Nucleus accumbens (tissue), 56 donors: ENCODE data around the gene TMEM161A.
"Not testable (repeated sequence)": the region's sequence is repeated elsewhere in the genome, so short reads cannot be mapped to it uniquely, and the experiment has no call there.

Source experiments
- DNase-seq, 56 donors: peaks; one replicate each; lab custom pipeline; 2025; lab: John Stamatoyannopoulos, UW

TMEM161A gene

DNA sequence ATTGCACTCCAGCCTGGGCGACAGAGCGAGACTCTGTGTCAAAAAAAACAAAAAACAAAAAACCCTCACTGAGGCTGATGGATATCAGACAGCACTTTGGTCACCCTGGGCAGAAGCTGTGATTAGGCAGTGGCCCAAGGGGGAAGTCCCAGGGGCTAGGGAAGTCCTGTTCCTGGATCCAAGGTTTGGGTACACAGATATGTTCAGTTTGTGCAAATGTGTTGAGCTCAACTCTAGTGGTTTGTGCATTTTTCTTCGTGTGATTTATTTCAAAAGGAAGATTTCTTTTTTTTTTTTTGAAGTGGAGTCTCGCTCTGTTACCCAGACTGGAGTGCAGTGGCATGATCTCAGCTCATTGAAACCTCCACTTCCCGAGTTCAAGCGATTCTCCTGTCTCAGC, 19.5 kb upstream of the TMEM161A start:
- DNase-seq: no peak

DNA sequence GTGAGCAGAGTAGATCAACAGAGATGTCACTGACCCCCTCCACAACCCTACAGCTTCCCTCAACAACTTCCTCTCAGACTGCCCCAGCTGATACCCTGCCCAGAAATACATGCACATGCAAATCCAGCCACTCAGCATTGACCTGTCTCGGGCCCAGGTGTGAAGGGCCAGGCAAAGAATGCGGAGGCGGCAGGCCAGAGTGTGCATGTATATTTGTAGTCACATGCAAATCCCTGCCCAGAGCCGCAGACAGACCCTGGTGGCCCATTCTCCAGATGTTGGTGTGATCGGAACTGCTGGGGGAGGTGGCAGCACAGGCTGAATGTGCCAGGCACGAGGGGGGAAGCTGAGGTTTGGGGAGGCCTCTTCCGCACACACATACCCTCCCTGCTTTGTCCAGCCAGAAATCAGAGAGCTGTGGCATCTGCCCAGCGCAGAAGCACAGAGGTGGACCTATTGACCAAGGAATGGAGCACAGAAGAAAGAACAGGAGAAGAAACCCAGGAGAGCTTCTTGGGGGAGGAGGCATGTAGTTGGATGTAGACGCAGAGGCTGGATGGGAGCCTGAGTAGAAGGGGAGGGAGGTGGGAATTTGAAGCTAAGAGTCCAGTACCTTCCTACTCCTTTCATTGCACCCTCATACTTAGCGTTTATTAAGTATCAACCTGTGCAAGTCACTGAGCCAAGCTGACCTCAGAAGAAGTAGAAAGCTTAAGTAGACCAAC, 17.4 kb upstream of the TMEM161A start:
- DNase-seq: no peak

DNA sequence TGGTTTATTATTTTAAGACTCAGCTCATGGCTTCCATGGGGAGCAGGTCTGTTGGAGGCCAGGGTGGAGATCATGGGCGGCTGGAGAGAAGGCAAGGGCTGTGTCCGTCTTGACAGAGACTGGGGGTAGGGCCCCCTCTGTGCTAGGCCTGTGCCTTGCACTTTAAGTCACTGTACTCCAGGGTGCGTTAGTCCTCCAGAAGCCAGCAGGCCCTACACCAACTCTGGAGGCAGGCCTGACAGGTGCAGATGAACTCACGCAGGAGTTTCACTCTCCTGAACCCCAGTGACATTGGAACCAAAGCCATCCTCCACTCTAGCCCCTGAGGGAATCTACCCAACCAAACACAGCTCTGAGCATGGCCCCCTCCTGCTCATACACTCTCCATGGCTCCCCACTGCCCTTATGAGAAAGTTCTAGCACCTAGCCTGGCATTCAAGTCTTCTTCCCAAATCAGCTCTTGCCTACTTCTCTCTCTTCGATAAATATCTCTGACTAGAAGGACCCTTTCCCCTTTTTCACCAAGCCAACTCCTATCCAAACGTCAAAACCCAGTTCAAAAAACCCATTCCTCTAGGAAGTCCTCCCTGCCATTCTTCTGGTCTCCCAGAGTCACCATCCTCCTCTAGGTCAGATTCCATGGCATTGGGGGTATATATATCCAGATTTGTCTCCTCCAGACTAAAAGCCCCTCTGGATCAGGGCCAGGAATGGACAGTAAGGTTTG, 16.7 kb upstream of the TMEM161A start:
- no peak for DNase-seq

DNA sequence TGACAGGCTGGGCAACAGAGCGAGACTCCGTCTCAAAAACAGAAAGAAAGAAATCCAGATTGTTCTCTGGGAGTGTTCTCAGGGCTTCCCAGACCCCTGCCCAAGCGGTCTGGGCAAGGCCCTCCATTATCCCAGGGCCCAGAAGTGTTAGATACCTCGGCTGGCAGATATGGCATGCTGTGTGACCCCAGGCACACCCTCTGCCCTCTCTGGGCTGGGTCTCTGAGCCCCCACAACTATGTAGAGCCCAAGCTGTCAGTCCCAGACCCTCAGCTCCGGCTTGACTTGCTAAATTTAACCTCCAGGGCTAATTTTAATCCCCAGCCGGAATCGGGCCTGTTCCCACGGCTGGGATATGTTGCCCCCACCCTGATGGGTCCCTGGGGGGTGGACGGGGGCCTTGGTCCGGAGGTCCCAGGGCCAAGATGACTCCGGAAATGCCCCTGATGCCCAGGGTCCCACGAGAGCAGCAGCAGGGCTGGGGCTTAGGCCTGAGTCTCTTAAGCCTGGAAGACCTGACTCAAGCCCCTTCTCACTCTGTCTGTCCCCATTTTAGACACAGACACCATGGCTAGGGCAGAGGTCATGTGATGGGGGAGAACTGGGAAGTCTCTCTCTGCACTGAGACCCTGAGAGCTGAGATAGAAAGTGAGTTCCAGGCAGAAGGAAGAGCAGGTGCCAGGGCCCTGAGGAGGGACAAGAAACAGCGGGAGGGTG, 14.5 kb upstream of the TMEM161A start:
- no peak for DNase-seq

DNA sequence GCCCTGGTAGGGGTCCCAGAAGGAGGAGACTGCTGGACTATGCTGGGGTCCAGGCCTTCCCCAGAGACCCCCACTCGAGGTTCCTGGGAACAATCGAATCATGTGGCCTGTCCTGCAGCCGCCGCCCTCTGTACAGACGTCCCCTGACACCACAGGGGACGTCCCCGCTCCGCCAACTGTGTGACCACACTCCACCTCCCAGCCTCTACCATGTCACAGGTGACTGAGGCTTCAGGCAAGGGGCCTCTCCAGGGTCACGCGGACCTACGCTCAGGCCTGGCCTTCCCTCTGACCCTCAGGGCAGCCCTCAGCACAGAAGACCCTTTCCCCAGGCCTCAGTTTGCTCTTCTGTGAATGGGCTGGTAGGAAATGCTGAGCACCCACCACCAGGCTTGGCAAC, 13.1 kb upstream of the TMEM161A start:
- DNase-seq: no peak

DNA sequence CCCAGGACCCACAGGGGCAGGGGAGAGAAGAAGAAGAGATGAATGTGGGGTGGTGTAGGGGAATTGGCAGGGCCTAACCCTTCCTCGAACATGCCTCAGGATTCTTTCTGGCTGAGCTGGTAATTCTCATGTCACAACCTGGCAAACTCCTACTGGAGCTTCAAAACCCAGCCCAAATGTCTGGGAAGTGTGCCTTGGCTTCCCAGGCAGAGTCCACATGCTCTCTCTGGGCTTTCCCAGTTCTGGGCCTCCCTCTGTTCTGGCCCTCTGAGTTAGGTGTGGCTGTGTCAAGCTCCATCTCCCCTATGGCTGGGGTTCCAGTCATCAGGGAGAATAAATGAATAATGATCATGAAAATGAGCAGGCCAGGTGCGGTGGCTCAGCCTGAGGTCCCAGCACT, 11.2 kb upstream of the TMEM161A start:
- DNase-seq: no peak

DNA sequence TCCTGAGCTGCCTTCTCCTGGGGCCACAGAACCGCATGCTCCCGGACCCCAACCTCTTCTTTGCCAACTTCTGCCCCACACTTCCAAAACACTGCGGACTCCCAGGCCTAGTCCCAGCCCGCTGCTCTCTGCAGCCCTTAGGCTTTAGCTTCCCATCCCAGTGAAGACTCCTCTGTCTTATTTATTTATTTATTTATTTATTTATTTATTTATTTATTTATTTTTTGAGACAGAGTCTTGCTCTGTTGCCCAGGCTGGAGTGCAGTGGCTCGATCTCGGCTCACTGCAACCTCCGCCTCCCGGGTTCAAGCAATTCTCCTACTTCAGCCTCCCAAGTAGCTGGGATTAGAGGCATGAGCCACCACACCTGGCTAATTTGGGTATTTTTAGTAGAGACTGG, 10.2 kb upstream of the TMEM161A start:
- not testable (repeated sequence) for DNase-seq

DNA sequence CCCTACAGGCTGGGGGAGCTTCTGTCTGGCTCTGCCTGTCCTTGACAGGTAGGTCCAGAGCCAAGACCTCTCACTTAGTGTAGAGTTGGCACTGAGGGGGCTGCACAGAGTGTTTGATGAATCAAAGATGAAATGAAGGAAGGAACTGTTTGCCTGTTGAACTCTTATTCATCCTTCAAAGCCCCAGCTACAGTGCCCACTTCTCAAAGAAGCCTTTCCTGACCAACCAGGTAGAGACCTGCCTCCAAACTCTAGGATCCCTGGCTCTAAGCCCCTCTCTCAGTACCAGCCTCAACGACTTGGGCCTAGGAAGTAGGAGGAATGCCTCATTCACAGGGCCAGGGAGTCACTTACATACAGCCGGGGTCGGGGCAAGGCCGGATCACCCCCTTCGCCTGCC, 9.1 kb upstream of the TMEM161A start:
- no peak for DNase-seq

DNA sequence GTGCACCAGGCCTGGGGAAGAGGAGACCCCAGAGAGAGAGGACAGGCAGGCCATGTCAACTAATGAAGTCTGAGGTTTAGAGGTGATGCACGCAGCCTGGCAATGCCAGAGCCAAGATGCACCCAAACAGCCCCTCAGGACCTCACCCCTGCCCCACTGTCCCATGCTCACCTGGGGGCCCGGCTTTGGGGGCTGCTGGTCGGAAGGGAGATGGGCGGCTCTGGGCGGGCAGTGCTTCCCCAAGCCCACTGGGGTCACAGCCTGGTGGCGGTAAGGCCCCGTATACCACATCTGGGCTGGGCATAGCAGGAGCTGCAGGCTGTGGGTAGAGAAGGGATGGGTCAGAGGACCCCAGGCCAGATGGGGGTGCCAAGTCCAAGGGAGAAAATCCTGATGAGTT, 8.6 kb upstream of the TMEM161A start:
- no peak for DNase-seq

DNA sequence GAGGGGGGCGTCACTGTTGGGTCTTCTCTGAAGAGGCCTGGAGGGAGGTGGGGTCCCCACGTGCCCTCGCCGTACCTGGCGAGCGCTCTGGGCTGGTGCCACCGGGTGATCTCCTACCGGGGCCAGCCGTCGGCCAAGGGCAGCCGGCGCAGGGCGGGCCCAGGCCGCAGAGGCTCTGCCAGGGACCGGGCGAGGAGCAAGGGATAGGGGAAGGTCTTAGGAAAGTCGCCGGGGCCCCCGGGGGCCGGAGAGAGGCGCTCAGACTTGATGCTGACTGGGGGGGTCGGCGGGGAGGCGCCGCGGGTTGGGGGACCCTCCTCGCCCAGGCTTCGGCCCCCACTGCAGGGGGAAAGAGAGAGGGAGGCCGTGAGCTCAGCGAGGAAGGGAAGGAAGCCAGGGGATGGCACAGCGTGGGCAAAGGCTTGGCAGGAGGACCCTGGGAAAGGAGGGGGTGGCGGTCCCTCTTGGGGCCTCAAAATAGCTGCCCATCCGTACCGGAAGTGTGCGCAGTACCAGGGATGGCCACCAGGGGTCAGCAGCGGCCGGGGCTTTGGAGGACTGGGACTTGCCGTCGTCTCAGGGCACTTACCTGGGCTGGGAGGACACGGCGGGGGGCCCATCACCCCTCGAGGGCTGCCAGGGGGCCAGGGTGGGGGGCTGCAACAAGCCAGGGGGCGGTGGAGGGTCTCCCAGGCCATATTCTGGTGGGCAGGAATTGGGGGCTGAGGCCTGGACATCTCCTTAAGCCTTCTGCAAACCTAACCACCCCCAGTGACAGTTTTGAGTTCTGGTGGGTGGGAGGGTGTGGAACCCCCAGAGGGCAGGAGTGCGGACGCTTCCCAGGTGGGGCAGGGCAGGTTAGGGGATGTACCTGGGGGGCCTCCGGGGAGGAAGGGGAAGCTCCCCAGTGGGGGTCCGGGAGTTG, 7.7 kb upstream of the TMEM161A start:
- DNase-seq: peak in 44 of 56 donors; percentile 6 to 84 (median 39)

DNA sequence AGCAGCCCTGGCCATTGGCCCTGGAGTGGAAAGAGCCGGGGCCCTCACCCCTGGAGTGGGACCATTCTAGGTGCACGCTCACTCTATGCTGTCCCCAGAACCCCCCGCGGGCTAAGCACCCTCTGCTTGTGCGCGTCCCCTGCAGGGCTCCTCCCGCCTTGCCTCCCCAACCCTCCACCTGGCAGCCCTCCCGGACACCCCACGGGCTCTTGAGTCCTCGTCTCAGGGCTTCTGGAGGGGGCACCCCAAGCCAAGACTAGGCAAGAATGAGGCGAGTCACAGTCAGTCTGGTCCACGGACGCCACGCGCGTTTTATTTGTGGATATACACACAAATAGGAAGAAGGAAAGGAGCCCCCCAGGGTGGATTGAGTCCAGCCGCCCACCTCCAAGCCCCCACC, 7.0 kb upstream of the TMEM161A start:
- DNase-seq: no peak

DNA sequence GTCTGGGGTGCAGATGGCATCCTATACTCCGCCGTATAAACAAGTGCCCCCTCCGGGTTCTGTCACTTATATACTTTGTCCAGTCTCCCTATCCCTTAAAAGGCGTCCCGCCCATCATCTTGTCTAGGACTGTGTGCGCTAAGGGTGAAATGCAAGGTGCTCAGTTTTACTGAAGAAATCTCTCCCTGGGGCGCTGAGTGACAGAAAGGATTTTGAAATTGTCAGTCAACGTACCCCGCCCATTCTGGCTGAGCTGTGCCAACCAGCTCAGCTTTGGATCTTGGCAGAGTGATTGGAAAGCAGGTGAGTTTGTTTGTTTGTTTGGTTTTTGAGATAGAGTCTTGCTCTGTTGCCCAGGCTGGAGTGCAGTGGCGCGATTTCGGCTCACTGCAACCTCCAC, 4.1 kb upstream of the TMEM161A start:
- no peak for DNase-seq

DNA sequence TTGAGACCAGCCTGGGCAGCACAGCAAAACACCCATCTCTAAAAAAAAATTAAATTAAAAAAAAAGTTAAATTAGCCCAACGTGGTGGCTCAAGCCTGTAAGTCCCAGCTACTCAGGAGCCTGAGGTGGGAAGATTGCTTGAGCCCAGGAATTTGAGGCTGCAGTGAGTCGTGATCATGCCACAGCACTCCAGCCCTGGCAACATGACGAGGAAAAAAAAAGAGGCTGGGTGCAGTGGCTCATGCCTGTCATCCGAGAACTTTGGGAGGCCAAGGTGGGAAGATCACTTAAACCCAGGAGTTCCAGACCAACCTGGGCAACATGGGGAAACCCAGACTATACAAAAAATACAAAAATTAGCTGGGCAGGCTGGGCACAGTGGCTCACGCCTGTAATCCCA, 2.2 kb upstream of the TMEM161A start:
- no peak for DNase-seq

DNA sequence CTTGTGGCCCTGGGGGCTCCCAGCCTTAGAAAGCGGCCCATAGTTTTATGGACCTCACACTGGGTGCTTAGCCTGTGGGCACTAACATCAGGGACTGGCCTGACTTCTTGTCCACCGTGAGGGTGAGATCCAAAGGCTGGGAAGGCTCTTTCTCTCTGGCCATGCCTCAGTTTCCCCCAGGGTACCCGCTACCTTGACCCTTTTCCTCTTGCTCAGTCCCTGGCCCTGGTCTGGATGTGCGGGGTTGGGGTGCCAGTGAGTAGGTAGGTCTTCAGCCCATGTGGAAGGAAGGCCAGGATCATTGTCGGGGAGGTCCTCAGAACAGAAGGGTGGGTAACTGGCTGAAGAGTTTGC, 1.6 kb upstream of the TMEM161A start:
- peak in 1 of 56 donors; percentile 2 for DNase-seq

DNA sequence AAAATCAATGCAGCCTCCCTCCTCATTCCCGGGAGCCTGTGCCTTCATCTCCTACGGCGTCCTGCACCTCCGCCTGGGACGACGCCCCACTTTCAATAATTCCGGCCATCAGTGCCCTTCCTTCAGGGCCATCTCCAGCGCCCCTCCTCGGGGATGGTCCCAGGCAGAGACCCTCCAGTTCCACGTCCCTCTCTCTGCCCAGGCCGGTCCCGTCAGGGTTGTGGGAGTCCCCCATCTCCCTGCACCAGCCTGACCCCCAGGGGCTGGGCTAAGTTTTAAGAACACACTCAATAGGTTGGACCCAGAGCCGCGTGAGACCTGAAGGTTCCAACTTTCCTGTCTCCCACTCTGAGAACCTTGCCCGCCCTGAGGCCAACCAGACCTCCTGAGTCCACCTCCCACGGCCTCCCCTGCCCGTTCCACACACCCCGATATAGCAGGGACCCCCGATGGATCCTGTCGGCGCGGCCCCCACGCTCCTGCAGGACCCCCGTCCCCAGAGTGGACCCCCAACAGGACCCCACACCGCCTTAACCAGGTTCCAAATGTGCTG, 646 bp downstream of the TMEM161A start:
- DNase-seq: peak in 3 of 56 donors; percentile 23 to 41 (median 28)

DNA sequence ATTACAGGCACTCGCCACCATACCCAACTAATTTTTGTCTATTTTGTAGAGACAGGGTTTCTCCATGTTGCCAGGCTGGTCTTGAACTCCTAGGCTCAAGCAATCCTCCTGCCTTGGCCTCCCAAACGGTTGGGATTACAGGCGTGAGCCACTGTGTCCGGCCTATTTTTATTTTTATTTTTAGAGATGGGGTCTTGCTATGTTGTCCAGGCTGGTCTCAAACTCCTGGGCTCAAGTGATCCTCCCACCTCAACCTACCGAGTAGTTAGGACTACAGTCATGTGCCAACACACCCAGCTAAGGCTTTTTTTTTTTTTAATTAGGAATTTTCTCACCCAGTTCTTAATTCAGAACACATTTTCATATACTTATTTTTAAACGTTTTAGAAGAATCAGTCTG, 2.6 kb downstream of the TMEM161A start:
- DNase-seq: not testable (repeated sequence)

DNA sequence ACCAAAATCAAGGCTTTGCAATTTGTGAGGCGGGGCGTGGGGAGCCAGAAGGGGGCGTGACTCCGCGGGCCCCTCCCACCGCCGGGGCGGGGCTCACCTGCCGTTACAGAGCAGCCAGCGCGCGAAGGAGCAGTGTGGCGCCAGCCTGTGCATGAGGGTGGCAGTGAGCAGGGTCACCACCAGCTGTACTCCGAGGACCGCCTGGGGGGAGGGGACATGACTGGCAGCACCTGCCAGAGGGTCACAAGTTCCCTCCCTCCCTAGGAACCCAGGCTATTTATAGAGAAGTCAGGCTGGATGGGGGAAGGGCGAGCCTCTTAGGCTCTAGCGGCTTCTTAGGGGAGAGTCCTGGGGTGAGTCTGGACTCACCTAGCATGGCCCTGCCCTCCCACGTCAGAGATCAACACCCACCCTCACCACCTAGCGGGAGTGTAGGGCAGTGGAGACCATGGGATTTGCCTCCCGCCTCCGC, 3.6 kb downstream of the TMEM161A start:
- peak in 1 of 56 donors; percentile 30 for DNase-seq

DNA sequence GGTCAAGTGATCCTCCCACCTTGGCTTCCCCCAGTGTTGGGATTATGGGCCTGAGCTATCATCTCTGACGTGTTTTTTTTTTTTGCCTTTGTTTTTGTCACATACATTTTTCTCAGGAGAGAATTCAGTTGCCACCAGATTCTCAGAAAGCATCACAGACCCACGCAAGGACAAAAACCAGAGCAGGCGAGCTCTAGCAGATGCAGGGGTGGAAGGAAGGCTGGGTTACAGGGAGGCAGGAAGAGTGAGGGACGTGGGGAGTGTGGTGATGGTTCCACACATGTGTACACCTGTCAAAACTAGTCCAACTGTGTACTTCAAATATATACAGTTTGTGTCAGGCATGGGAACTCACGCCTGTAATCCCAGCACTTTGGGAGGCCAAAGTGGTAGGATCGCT, 4.3 kb downstream of the TMEM161A start:
- peak in 5 of 56 donors; percentile 1 to 16 (median 9) for DNase-seq

DNA sequence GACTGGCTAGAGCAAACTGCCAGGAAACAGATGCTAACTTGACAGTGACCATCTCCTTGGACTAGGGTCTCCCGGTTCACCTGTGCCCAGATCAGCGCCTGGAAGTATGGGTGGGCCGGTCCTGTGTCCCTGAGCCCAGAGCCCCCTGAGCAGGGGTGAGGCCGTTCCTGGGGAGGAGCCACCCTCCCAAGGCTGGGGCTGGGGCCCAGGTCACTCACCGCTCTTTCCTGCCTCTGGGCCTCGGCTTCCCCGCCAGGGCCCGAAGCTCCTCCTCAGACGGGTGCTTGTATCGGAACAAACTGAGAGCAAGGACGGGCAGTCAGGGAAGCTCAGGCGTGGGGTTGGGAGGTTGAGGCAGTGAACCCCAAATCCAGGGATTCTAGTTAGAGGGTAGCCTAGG, 5.4 kb downstream of the TMEM161A start:
- no peak for DNase-seq

DNA sequence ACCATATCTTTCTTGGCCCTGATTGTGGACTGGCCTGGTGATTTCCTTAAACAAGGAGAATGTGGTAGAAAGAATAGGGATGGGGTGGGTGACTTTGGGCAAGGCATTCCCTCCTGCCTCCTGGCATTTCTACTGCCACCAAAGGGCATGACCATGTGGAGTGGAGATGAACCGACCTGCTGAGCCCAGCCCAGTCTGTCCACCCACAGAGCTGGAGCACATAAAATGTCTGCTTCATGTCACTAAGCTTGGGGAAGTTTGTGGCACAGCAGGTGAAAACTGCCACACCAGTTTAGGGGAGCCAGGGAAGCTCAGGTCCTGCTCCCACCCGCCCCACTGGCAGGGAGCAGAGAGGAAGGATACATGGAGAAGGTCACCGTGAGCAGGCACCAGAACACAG, 6.3 kb downstream of the TMEM161A start:
- no peak for DNase-seq
